Keratinocyte (primary cell): Measurements from ENCODE around the gene PPEF2. TPM values are rescaled to one million over a fixed set of nuclear protein-coding genes. Genes with fewer than 3 reads are reported as not detected.

ENCODE experiments used
- DNase-seq: peaks from one replicate; pipeline ENCODE4 v3.0.0-alpha.2; 2011; ENCODE audit warnings: low read depth, missing footprints, low spot score
- FAIRE-seq: peaks from 2 replicates; lab custom pipeline; 2011; peaks lifted over from hg19 to GRCh38; lab: Jason Lieb, UNC
- H2AFZ ChIP-seq: 2 replicates; pipeline ENCODE4 v1.6.0; 2012; ENCODE audit warnings: low read length, control low read depth, inconsistent platforms; ENCODE audit not compliant: control insufficient read depth
- H3K27ac ChIP-seq: 2 replicates; pipeline ENCODE4 v1.5.1; 2011; ENCODE audit warnings: low read length; ENCODE audit not compliant: control insufficient read depth, insufficient read depth
- H3K27me3 ChIP-seq: 3 replicates; pipeline ENCODE4 v1.6.0; 2011; ENCODE audit warnings: low read length; ENCODE audit not compliant: control insufficient read depth, insufficient read depth; ENCODE audit errors: extremely low read depth
- H3K36me3 ChIP-seq, 2 experiments: 2 replicates in 1 of 2; 3 replicates in 1 of 2; pipeline ENCODE4 v1.5.1; 2011; ENCODE audit warnings: low read length in 2 of 2, mild to moderate bottlenecking in 1 of 2; ENCODE audit not compliant: control insufficient read depth in 2 of 2, insufficient read depth in 2 of 2; ENCODE audit errors: extremely low read depth in 1 of 2
- H3K4me1 ChIP-seq: 3 replicates; pipeline ENCODE4 v1.5.1; 2011; ENCODE audit warnings: low read length; ENCODE audit not compliant: control insufficient read depth, insufficient read depth; ENCODE audit errors: extremely low read depth
- H3K4me2 ChIP-seq: 3 replicates; pipeline ENCODE4 v1.6.0; 2011; ENCODE audit warnings: low read depth, low read length; ENCODE audit not compliant: control insufficient read depth, insufficient read depth; ENCODE audit errors: extremely low read depth
- H3K4me3 ChIP-seq, 3 experiments: fragments of 200-600 bp in 1 of 3; sonication (generic) in 1 of 3; 2 replicates in 2 of 3; 3 replicates in 1 of 3; pipeline ENCODE4 v1.5.1; 2011 to 2016; ENCODE audit warnings: low read length in 3 of 3, mild to moderate bottlenecking in 3 of 3, control low read depth in 2 of 3, inconsistent platforms in 1 of 3, low read depth in 1 of 3, mixed read lengths in 1 of 3, mixed run types in 1 of 3, moderate library complexity in 1 of 3; ENCODE audit not compliant: control insufficient read depth in 2 of 3, insufficient read depth in 2 of 3; ENCODE audit errors: extremely low read depth in 1 of 3
- H3K79me2 ChIP-seq: 2 replicates; pipeline ENCODE4 v1.6.0; 2012; ENCODE audit warnings: low read length; ENCODE audit not compliant: control insufficient read depth, insufficient read depth
- H3K9ac ChIP-seq: 3 replicates; pipeline ENCODE4 v1.6.0; 2011; ENCODE audit warnings: low read length; ENCODE audit not compliant: control insufficient read depth, insufficient read depth; ENCODE audit errors: extremely low read depth
- H3K9me1 ChIP-seq: 3 replicates; pipeline ENCODE4 v1.6.0; 2011; ENCODE audit warnings: low read length; ENCODE audit not compliant: control insufficient read depth, insufficient read depth; ENCODE audit errors: extremely low read depth
- H3K9me3 ChIP-seq: 2 replicates; pipeline ENCODE4 v1.5.1; 2012; ENCODE audit warnings: low read depth, low read length; ENCODE audit not compliant: control insufficient read depth
- H4K20me1 ChIP-seq: 3 replicates; pipeline ENCODE4 v1.6.0; 2011; ENCODE audit warnings: low read length; ENCODE audit not compliant: control insufficient read depth, insufficient read depth; ENCODE audit errors: extremely low read depth
- EZH2 ChIP-seq: IDR thresholded peaks from one replicate; pipeline ENCODE4 v1.6.1; 2012; ENCODE audit warnings: inconsistent platforms, mild to moderate bottlenecking, low read length, moderate library complexity
- dilution Hi-C: fragments of 300-500 bp; cut with MboI; formaldehyde crosslinking; loops from one replicate; pipeline ENCODE4 v1.7.0; 2020; ENCODE audit warnings: low sequenced_read_pairs; ENCODE audit not compliant: extremely low pct_ligation_motif_present
- polyA plus RNA-seq, 5 experiments: library from polyadenylated mRNA; depleted of rRNA in 3 of 5; stranded (reverse) in 3 of 5; stranded (forward) in 1 of 5; unstranded in 1 of 5; fragments of >200 nt; gene quantifications; 1 replicate in 1 of 5; 2 replicates in 3 of 5; 3 replicates in 1 of 5; pipeline versions ENCODE4 v1.2.1 to v1.2.3, GENCODE V29; 2011 to 2012; ENCODE audit warnings: missing spikeins in 2 of 5, low read depth in 1 of 5, low replicate concordance in 1 of 5
- TF ChIP-seq, protein P1 (sequence below), 3 experiments: IDR thresholded peaks in 1 of 3; conservative IDR thresholded peaks in 1 of 3; optimal IDR thresholded peaks in 1 of 3; 2 replicates in 2 of 3; 3 replicates in 1 of 3; pipeline versions ENCODE3 to v1.5.1; 2011; ENCODE audit warnings: low read length in 3 of 3, mild to moderate bottlenecking in 3 of 3, moderate library complexity in 2 of 3, control low read depth in 1 of 3, inconsistent platforms in 1 of 3; ENCODE audit not compliant: insufficient read depth in 2 of 3; ENCODE audit errors: extremely low read depth in 1 of 3

Gene PPEF2
- polyA plus RNA-seq, 1 donor (not counting 4 experiments of a cell fraction or from before 2014, with no cell fraction given) = 0.03 TPM

DNA sequence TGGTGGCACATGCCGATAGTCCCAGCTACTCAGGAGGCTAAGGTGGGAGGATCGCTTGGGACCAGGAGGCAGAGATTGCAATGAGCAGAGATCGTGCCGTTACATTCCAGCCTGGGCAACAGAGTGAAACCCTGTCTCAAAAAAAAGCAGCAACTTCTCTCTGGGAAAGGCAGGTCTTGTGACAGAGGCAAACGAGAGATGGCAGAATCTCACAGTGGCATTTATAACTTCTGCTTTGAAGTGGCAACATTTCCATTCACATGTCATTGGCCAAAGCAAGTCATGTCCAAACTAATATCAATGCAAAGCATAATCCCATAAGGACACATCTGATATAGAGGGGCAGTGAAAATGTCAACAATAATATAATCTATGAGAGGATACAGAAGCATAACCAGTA is 79.8 kb downstream of the PPEF2 start:
- dilution Hi-C loops = no loop called here
- no peak for FAIRE-seq
- TF ChIP-seq, protein P1, sequence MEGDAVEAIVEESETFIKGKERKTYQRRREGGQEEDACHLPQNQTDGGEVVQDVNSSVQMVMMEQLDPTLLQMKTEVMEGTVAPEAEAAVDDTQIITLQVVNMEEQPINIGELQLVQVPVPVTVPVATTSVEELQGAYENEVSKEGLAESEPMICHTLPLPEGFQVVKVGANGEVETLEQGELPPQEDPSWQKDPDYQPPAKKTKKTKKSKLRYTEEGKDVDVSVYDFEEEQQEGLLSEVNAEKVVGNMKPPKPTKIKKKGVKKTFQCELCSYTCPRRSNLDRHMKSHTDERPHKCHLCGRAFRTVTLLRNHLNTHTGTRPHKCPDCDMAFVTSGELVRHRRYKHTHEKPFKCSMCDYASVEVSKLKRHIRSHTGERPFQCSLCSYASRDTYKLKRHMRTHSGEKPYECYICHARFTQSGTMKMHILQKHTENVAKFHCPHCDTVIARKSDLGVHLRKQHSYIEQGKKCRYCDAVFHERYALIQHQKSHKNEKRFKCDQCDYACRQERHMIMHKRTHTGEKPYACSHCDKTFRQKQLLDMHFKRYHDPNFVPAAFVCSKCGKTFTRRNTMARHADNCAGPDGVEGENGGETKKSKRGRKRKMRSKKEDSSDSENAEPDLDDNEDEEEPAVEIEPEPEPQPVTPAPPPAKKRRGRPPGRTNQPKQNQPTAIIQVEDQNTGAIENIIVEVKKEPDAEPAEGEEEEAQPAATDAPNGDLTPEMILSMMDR (optimal IDR thresholded peaks at IDR 0.05 in 1 of 3, IDR thresholded peaks at IDR 0.05 in 1 of 3, conservative IDR thresholded peaks at IDR 0.05 in 1 of 3; ENCODE audit: extremely low read depth in 1 of 3, insufficient read depth in 2 of 3, low read length in 3 of 3) = no peak
- no peak for TF ChIP-seq EZH2

DNA sequence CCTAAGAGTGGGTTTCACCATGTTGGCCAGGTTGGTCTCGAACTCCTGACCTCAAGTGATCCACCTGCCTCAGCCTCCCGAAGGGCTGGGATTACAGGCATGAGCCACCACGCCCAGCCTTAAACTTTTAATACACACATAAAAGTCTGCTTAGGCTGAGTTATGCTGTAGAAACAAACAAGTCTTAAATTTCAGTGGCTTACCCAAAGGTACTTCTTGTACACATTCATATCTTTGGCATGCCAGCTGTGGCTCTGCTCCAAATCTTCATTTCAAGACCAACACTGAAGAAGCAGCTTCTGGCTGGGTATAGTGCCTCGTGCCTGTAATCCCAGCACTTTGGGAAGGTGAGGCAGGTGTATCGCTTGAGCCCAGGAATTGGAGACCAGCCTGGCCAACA is 80.3 kb downstream of the PPEF2 start:
- no peaks in the 10 kb centered on the region for H3K4me1 ChIP-seq
- no peaks in the 10 kb centered on the region for H3K79me2 ChIP-seq
- no peaks in the 10 kb centered on the region for H3K36me3 ChIP-seq
- no peaks in the 10 kb centered on the region for H3K9me3 ChIP-seq
- FAIRE-seq (no peak), DNase-seq (no peak)
- H2AFZ ChIP-seq = no peak overlapping the region
- H3K27ac ChIP-seq = no peak overlapping the region
- H3K4me3 ChIP-seq = no peak overlapping the region
- TF ChIP-seq, protein P1 (optimal IDR thresholded peaks at IDR 0.05 in 1 of 3, IDR thresholded peaks at IDR 0.05 in 1 of 3, conservative IDR thresholded peaks at IDR 0.05 in 1 of 3; ENCODE audit: extremely low read depth in 1 of 3, insufficient read depth in 2 of 3, low read length in 3 of 3) = no peak
- TF ChIP-seq EZH2 = no peak
- no peaks in the 10 kb centered on the region for H3K9me1 ChIP-seq
- H3K27me3 ChIP-seq = no peaks in the 10 kb centered on the region
- no peak overlapping the region for H3K9ac ChIP-seq
- no peak overlapping the region for H3K4me2 ChIP-seq
- no peaks in the 10 kb centered on the region for H4K20me1 ChIP-seq
- dilution Hi-C loops = no loop called here

More for the DNA sequence above, 79.8 kb downstream of the PPEF2 start:
- Histone ChIP-seq H3K4me2 (no peak overlapping the region), H3K9ac (no peak overlapping the region), H4K20me1 (no peaks in the 10 kb centered on the region), H3K36me3 (no peaks in the 10 kb centered on the region), H3K4me3 (no peak overlapping the region), H3K79me2 (no peaks in the 10 kb centered on the region), H3K9me1 (no peaks in the 10 kb centered on the region), H3K4me1 (no peaks in the 10 kb centered on the region), H3K27me3 (no peaks in the 10 kb centered on the region), H3K27ac (no peak overlapping the region), H3K9me3 (no peaks in the 10 kb centered on the region), H2AFZ (no peak overlapping the region)
- no peak for DNase-seq
